ENCODE data around the gene GNA12.
"Not testable (repeated sequence)": the region's sequence is repeated elsewhere in the genome, so short reads cannot be mapped to it uniquely, and the experiment has no call there.

GRCh38 chr7:2693420-2694121 lies 150.5 kb downstream of the GNA12 start:
- TF ChIP-seq POLR2A (IDR thresholded peaks at IDR 0.05); POLR2AphosphoS5 (IDR thresholded peaks at IDR 0.05; ENCODE audit: insufficient read depth in 1 of 2, low read depth in 1 of 2): not testable (repeated sequence)
- TF ChIP-seq, protein P1, sequence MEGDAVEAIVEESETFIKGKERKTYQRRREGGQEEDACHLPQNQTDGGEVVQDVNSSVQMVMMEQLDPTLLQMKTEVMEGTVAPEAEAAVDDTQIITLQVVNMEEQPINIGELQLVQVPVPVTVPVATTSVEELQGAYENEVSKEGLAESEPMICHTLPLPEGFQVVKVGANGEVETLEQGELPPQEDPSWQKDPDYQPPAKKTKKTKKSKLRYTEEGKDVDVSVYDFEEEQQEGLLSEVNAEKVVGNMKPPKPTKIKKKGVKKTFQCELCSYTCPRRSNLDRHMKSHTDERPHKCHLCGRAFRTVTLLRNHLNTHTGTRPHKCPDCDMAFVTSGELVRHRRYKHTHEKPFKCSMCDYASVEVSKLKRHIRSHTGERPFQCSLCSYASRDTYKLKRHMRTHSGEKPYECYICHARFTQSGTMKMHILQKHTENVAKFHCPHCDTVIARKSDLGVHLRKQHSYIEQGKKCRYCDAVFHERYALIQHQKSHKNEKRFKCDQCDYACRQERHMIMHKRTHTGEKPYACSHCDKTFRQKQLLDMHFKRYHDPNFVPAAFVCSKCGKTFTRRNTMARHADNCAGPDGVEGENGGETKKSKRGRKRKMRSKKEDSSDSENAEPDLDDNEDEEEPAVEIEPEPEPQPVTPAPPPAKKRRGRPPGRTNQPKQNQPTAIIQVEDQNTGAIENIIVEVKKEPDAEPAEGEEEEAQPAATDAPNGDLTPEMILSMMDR (IDR thresholded peaks at IDR 0.05), result not testable (repeated sequence)

Measured in vagina (tissue), 2 donors.